SH-SY5Y (cell line): ENCODE results near the gene PPP3R1.

ENCODE experiments used
- GATA2 ChIP-seq: IDR thresholded peaks from 2 replicates; pipeline ENCODE4 v1.6.1; 2011; ENCODE audit warnings: mild to moderate bottlenecking, low read depth, low read length
- GATA3 ChIP-seq: IDR thresholded peaks from 2 replicates; pipeline ENCODE4 v1.6.1; 2011; ENCODE audit warnings: low read depth, mild to moderate bottlenecking, low read length, moderate library complexity

GRCh38 chr2:68251187-68251854 is 1.0 kb downstream of the PPP3R1 start:
- TF ChIP-seq GATA2 (no peak), GATA3 (no peak)
